Transverse colon (tissue), 4 donors: Measurements from ENCODE around the gene CACNA1C. TPM values are rescaled to one million over a fixed set of nuclear protein-coding genes. Genes with fewer than 3 reads are reported as not detected.
A peak's percentile ranks its signal among the peaks of the same experiment; 100 is the strongest.

Experiments used
- DNase-seq: peaks from one replicate; pipeline ENCODE4 v3.0.0-alpha.2; 2019
- H3K27ac ChIP-seq, 4 donors: fragments of 200-600 bp; sonication (generic); 2 replicates each; pipeline ENCODE4 v1.5.1; 2016 to 2018; ENCODE audit warnings: inconsistent platforms in 4 of 4
- H3K27me3 ChIP-seq: fragments of 200-600 bp; sonication (generic); 2 replicates; pipeline ENCODE4 v1.5.1; 2017; ENCODE audit warnings: inconsistent platforms
- H3K36me3 ChIP-seq, 4 donors: fragments of 200-600 bp; sonication (generic); 2 replicates each; pipeline ENCODE4 v1.5.1; 2017 to 2019; ENCODE audit warnings: inconsistent platforms in 4 of 4
- H3K4me1 ChIP-seq, 4 donors: fragments of 200-600 bp; sonication (generic); 2 replicates each; pipeline ENCODE4 v1.5.1; 2017 to 2020; ENCODE audit warnings: inconsistent platforms in 4 of 4
- H3K4me3 ChIP-seq, 4 donors: fragments of 200-600 bp; sonication (generic); 1 replicate in 1 of 4; 2 replicates in 3 of 4; pipeline versions ENCODE4 v1.5.1 to v1.6.1; 2017 to 2019; ENCODE audit warnings: inconsistent platforms in 4 of 4
- H3K9me3 ChIP-seq, 2 donors: fragments of 200-600 bp; sonication (generic); 2 replicates each; pipeline ENCODE4 v1.5.1; 2017 to 2019; ENCODE audit warnings: inconsistent platforms in 2 of 2
- CTCF ChIP-seq, 5 experiments: fragments of 200-600 bp in 3 of 5; fragments of 450-650 bp in 2 of 5; sonication (generic) in 3 of 5; IDR thresholded peaks; 1 replicate in 2 of 5; 2 replicates in 3 of 5; pipeline ENCODE4 v1.5.1; 2016 to 2017; ENCODE audit warnings: antibody characterized with exemption in 5 of 5, inconsistent platforms in 3 of 5, mild to moderate bottlenecking in 2 of 5, moderate library complexity in 1 of 5
- EP300 ChIP-seq: sonication (generic); formaldehyde crosslinking; IDR thresholded peaks from one replicate; pipeline ENCODE4 v1.6.1; 2017; ENCODE audit warnings: antibody characterized with exemption, low read depth
- POLR2A ChIP-seq: fragments of 450-650 bp; IDR thresholded peaks from one replicate; pipeline ENCODE4 v1.6.1; 2016; ENCODE audit warnings: antibody characterized with exemption, mild to moderate bottlenecking, moderate library complexity
- POLR2AphosphoS5 ChIP-seq, 3 donors: sonication (generic); formaldehyde crosslinking; IDR thresholded peaks; one replicate each; pipeline ENCODE4 v1.6.1; 2016; ENCODE audit warnings: antibody characterized with exemption in 3 of 3
- WGBS, 2 donors: methylation state at CpG; one replicate each; pipeline ENCODE4 v1.1.5; 2018; ENCODE audit warnings: low coverage in 1 of 2; 5-methylcytosine and 5-hydroxymethylcytosine counted together
- in situ Hi-C, 4 donors: fragments of 200-750 bp; cut with MboI; loops; one replicate each; pipeline versions ENCODE4 v1.15.0 to v1.15.1; 2017; ENCODE audit warnings: low sequenced_read_pairs in 3 of 4, low pct_ligation_motif_present in 1 of 4, low pct_unique_long_range_greater_than_20kb in 1 of 4
- intact Hi-C: fragments of 100-400 bp; cut with DNase I; formaldehyde crosslinking; loops from one replicate; pipeline ENCODE4 v1.15.1; 2023; ENCODE audit warnings: low total_unique reads
- total RNA-seq, 4 donors: library from RNA; depleted of rRNA; stranded (reverse); fragments of >200 nt; gene quantifications; one replicate each; pipeline ENCODE4 v1.1.0, GENCODE V29; 2016

CACNA1C gene
- total RNA-seq, 4 donors from 2014 or later: 18.8 to 35.2 (median 24.8) TPM

- H3K36me3 ChIP-seq: no peaks in the 10 kb centered on the region
- peak; percentile 3 for DNase-seq
- in situ Hi-C loops (no loop called here), intact Hi-C loops (no loop called here)
- no peak overlapping the region for H3K4me3 ChIP-seq
- WGBS, 2 donors: 90 to 92% methylated on average over 2 to 7 of the region's 7 CpGs
- peaks cover 0 to 7% (median 3%) of the 10 kb centered on the region in 4 donors for H3K4me1 ChIP-seq
- H3K9me3 ChIP-seq: no peaks in the 10 kb centered on the region
- no peak overlapping the region for H3K27ac ChIP-seq
- TF ChIP-seq CTCF (IDR thresholded peaks at IDR 0.05) (no peak), POLR2A (no peak), POLR2AphosphoS5 (IDR thresholded peaks at IDR 0.05) (no peak), EP300 (no peak)
- H3K27me3 ChIP-seq: no peaks in the 10 kb centered on the region
Measured at GRCh38 chr12:2643576-2644135, 590.9 kb downstream of the CACNA1C start.

- H3K27ac ChIP-seq: no peak overlapping the region
- no peak for TF ChIP-seq EP300
- TF ChIP-seq CTCF (IDR thresholded peaks at IDR 0.05): no peak
- no peak for TF ChIP-seq POLR2AphosphoS5 (IDR thresholded peaks at IDR 0.05)
- no peak for TF ChIP-seq POLR2A
- H3K9me3 ChIP-seq: no peaks in the 10 kb centered on the region
- DNase-seq: no peak
- intact Hi-C loops: no loop called here
- no peak overlapping the region for H3K4me3 ChIP-seq
- in situ Hi-C loops: no loop called here
- H3K4me1 ChIP-seq: peaks cover 0 to 7% (median 3%) of the 10 kb centered on the region in 4 donors
- 66 to 73% methylated on average over 2 to 8 of the region's 8 CpGs for WGBS, 2 donors
- H3K27me3 ChIP-seq: no peaks in the 10 kb centered on the region
- H3K36me3 ChIP-seq: no peaks in the 10 kb centered on the region
Measured at GRCh38 chr12:2644683-2645405, 592.1 kb downstream of the CACNA1C start.

GRCh38 chr12:2645460-2645859 lies 592.7 kb downstream of the CACNA1C start:
- in situ Hi-C loops: no loop called here
- Histone ChIP-seq H3K27me3 (no peaks in the 10 kb centered on the region), H3K9me3 (no peaks in the 10 kb centered on the region), H3K36me3 (no peaks in the 10 kb centered on the region), H3K27ac (no peak overlapping the region), H3K4me3 (no peak overlapping the region), H3K4me1 (peaks cover 0 to 5% (median 2%) of the 10 kb centered on the region in 4 donors)
- intact Hi-C loops: no loop called here
- no peak for TF ChIP-seq POLR2AphosphoS5 (IDR thresholded peaks at IDR 0.05)
- no peak for TF ChIP-seq POLR2A
- no peak for TF ChIP-seq CTCF (IDR thresholded peaks at IDR 0.05)
- TF ChIP-seq EP300: no peak
- DNase-seq: no peak
- WGBS, 2 donors: 67 to 80% methylated on average over 1 to 8 of the region's 8 CpGs

- no peaks in the 10 kb centered on the region for H3K27me3 ChIP-seq
- in situ Hi-C loops: no loop called here
- no peak overlapping the region for H3K4me3 ChIP-seq
- no peaks in the 10 kb centered on the region for H3K9me3 ChIP-seq
- peaks cover 0 to 4% (median 0%) of the 10 kb centered on the region in 4 donors for H3K4me1 ChIP-seq
- intact Hi-C loops: no loop called here
- H3K27ac ChIP-seq: no peak overlapping the region
- no peaks in the 10 kb centered on the region for H3K36me3 ChIP-seq
- DNase-seq: peak; percentile 2
- TF ChIP-seq POLR2AphosphoS5 (IDR thresholded peaks at IDR 0.05): no peak
- TF ChIP-seq CTCF (IDR thresholded peaks at IDR 0.05): no peak
- TF ChIP-seq POLR2A: no peak
- TF ChIP-seq EP300: no peak
- WGBS, 2 donors: 82 to 100% methylated on average over 1 to 2 of the region's 2 CpGs
Measured at GRCh38 chr12:2646341-2646740, 593.6 kb downstream of the CACNA1C start.
